COLO668 (cell line): ENCODE measurements around the gene SEC24D.

Experiments
- DNase-seq: peaks from one replicate; lab custom pipeline; 2025; ENCODE audit not compliant: unreplicated experiment; lab: John Stamatoyannopoulos, UW

The SEC24D gene

GRCh38 chr4:118776157-118776954, 59.6 kb downstream of the SEC24D start:
- no peak for DNase-seq

GRCh38 chr4:118775405-118775804, 60.5 kb downstream of the SEC24D start:
- DNase-seq: no peak

GRCh38 chr4:118774989-118775388, 60.9 kb downstream of the SEC24D start:
- no peak for DNase-seq

GRCh38 chr4:118774321-118774720, 61.6 kb downstream of the SEC24D start:
- no peak for DNase-seq

GRCh38 chr4:118773429-118773792, 62.5 kb downstream of the SEC24D start:
- no peak for DNase-seq

GRCh38 chr4:118772767-118773428, 63.0 kb downstream of the SEC24D start:
- no peak for DNase-seq

- no peak for DNase-seq
Measured at GRCh38 chr4:118772081-118772766, 63.7 kb downstream of the SEC24D start.

- no peak for DNase-seq
Measured at GRCh38 chr4:118770741-118771187, 65.2 kb downstream of the SEC24D start.

GRCh38 chr4:118769161-118769560, 66.8 kb downstream of the SEC24D start:
- no peak for DNase-seq

- no peak for DNase-seq
Measured at GRCh38 chr4:118767109-118767508, 68.8 kb downstream of the SEC24D start.

- no peak for DNase-seq
Measured at GRCh38 chr4:118765399-118765798, 70.5 kb downstream of the SEC24D start.

- no peak for DNase-seq
Measured at GRCh38 chr4:118762730-118763477, 73.0 kb downstream of the SEC24D start.

GRCh38 chr4:118762155-118762554, 73.8 kb downstream of the SEC24D start:
- no peak for DNase-seq

GRCh38 chr4:118761397-118762016, 74.4 kb downstream of the SEC24D start:
- DNase-seq: no peak

- DNase-seq: no peak
Measured at GRCh38 chr4:118760493-118760892, 75.4 kb downstream of the SEC24D start.

GRCh38 chr4:118760092-118760491, 75.8 kb downstream of the SEC24D start:
- DNase-seq: no peak

GRCh38 chr4:118759481-118759880, 76.4 kb downstream of the SEC24D start:
- DNase-seq: no peak

GRCh38 chr4:118758293-118758692, 77.6 kb downstream of the SEC24D start:
- DNase-seq: no peak

- DNase-seq: no peak
Measured at GRCh38 chr4:118757761-118758251, 78.1 kb downstream of the SEC24D start.

- DNase-seq: no peak
Measured at GRCh38 chr4:118756958-118757357, 79.0 kb downstream of the SEC24D start.

- no peak for DNase-seq
Measured at GRCh38 chr4:118756429-118756828, 79.5 kb downstream of the SEC24D start.
